ENCODE data around the gene IAH1.

Gene IAH1

GRCh38 chr2:9525266-9525665, 50.9 kb downstream of the IAH1 start:
- Histone ChIP-seq H3K27me3 (ENCODE audit: insufficient read depth, low read length, poor library complexity) (no peaks in the 10 kb centered on the region), H2AK5ac (ENCODE audit: low read length) (no peak overlapping the region), H3K27ac (ENCODE audit: low read depth, low read length) (no peak overlapping the region), H3K79me1 (ENCODE audit: low read length) (no peaks in the 10 kb centered on the region), H2BK120ac (ENCODE audit: low read depth, low read length) (no peak overlapping the region), H3K4me2 (ENCODE audit: low read length) (no peak overlapping the region), H4K8ac (ENCODE audit: low read depth, low read length) (no peak overlapping the region), H2BK5ac (ENCODE audit: low read length) (no peak overlapping the region), H2BK15ac (replicated peaks; ENCODE audit: low read depth) (no peak overlapping the region), H3K4ac (ENCODE audit: low read depth, low read length) (no peak overlapping the region), H3K56ac (ENCODE audit: low read length) (no peak overlapping the region), H3K4me3 (ENCODE audit: low read length) (no peak overlapping the region), H3K18ac (ENCODE audit: low read length) (no peak overlapping the region), H3K23ac (ENCODE audit: low read length) (no peak overlapping the region), H3K36me3 (ENCODE audit: control insufficient read depth, insufficient read depth, low read length) (peaks cover 2% of the 10 kb centered on the region), H3K79me2 (ENCODE audit: control insufficient read depth, insufficient read depth, low read length) (no peaks in the 10 kb centered on the region), H4K5ac (ENCODE audit: low read length) (no peak overlapping the region), H3K4me1 (ENCODE audit: control insufficient read depth, low read depth, low read length) (no peaks in the 10 kb centered on the region), H3K9ac (ENCODE audit: low read length) (no peak overlapping the region)
- no CpG with 5 or more reads among the region's 2 CpGs for WGBS (ENCODE audit: extremely low coverage, insufficient coverage, low lambda C conversion rate)
- DNase-seq, result no peak

DNA sequence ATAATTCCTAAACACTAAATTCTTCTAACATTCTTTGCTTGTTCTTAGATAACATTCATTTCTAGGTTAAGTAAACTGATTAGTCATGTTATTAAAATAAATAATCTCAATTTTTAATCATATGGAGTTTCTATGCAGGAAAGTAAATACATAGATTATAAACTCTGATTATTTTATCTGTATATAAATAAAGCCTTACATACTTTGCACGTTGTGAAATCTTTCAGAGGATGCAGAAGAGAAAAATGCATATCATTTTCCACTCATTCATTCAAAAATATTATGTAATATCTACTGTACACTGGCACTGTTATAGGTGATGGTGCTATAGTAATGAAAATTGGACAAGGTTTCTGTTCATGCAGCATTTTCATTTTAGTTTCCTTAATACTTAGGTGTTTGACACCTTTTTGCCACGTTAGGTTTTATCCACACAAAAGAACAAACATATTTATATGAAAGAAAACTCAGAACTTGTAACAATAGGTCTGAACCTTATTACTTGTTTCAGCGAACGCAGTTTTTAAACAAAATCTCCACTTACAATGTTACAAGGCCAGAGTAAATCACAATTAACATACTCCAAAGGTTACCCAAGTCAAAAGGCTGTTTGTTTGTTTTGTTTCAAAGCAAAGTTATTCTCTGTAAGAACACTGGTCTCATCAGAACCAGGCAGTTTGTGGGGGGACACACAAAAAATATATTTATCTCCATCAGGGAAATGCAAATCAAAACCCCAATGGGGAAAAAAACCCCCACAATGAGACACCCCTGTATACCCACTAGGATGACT, 53.8 kb downstream of the IAH1 start:
- no peak overlapping the region for H3K4me3 ChIP-seq (ENCODE audit: low read length)
- H3K23ac ChIP-seq (ENCODE audit: low read length), result no peak overlapping the region
- no peak overlapping the region for H3K18ac ChIP-seq (ENCODE audit: low read length)
- H3K79me2 ChIP-seq (ENCODE audit: control insufficient read depth, insufficient read depth, low read length), result no peaks in the 10 kb centered on the region
- H3K56ac ChIP-seq (ENCODE audit: low read length), result no peak overlapping the region
- no peaks in the 10 kb centered on the region for H3K79me1 ChIP-seq (ENCODE audit: low read length)
- H3K27me3 ChIP-seq (ENCODE audit: insufficient read depth, low read length, poor library complexity), result no peaks in the 10 kb centered on the region
- H3K4me1 ChIP-seq (ENCODE audit: control insufficient read depth, low read depth, low read length), result no peaks in the 10 kb centered on the region
- no peak overlapping the region for H3K27ac ChIP-seq (ENCODE audit: low read depth, low read length)
- H2AK5ac ChIP-seq (ENCODE audit: low read length), result no peak overlapping the region
- H2BK5ac ChIP-seq (ENCODE audit: low read length), result no peak overlapping the region
- no CpG with 5 or more reads among the region's 4 CpGs for WGBS (ENCODE audit: extremely low coverage, insufficient coverage, low lambda C conversion rate)
- no peak overlapping the region for H2BK120ac ChIP-seq (ENCODE audit: low read depth, low read length)
- no peak overlapping the region for H2BK15ac ChIP-seq (replicated peaks; ENCODE audit: low read depth)
- H3K4ac ChIP-seq (ENCODE audit: low read depth, low read length), result no peak overlapping the region
- H3K4me2 ChIP-seq (ENCODE audit: low read length), result no peak overlapping the region
- H4K5ac ChIP-seq (ENCODE audit: low read length), result no peak overlapping the region
- no peak overlapping the region for H4K8ac ChIP-seq (ENCODE audit: low read depth, low read length)
- no peaks in the 10 kb centered on the region for H3K36me3 ChIP-seq (ENCODE audit: control insufficient read depth, insufficient read depth, low read length)
- H3K9ac ChIP-seq (ENCODE audit: low read length), result no peak overlapping the region
- DNase-seq, result no peak

DNA sequence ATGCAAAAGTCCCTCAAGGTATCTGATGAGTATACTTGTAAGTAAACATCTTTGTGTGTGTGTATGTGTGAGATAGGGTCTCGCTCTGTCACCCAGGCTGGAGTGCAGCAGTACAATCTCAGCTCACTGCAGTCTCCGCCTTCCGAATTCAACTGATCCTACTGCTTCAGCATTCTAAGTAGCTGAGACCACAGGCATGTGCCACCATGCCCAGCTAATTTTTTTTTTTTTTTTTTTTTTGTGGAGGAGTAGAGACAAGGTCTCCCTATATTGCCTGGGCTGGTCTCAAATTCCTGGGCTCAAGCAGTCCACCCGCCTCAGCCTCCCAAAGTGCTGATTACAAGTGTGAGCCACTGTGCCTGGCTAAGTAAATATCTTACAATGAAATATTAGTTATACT, 58.1 kb downstream of the IAH1 start:
- DNase-seq, result no peak
- H3K23ac ChIP-seq (ENCODE audit: low read length), result no peak overlapping the region
- no CpG with 5 or more reads among the region's 4 CpGs for WGBS (ENCODE audit: extremely low coverage, insufficient coverage, low lambda C conversion rate)

DNA sequence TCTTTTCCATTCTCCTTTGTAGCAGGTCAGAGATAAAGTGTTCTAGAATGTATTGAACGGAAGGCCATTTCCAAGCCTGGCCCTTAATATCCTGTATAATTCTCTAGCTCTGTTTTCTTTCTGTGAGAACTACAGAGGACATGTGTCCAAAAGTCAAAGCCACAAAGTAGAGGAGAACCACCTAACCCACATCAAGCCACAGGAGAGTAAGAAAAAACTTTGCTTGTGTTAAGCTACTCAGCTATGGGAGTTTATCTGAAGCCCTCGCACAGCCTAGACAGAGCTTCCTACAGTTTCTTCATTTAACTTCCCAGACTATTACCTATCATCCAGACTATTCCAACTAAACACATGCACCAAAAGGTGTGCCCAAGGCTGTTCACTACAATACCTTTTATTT, 59.3 kb downstream of the IAH1 start:
- no CpG with 5 or more reads among the region's 2 CpGs for WGBS (ENCODE audit: extremely low coverage, insufficient coverage, low lambda C conversion rate)
- no peak overlapping the region for H4K5ac ChIP-seq (ENCODE audit: low read length)
- H3K23ac ChIP-seq (ENCODE audit: low read length), result no peak overlapping the region
- no peak overlapping the region for H3K4me2 ChIP-seq (ENCODE audit: low read length)
- no peak overlapping the region for H3K9ac ChIP-seq (ENCODE audit: low read length)
- H4K8ac ChIP-seq (ENCODE audit: low read depth, low read length), result no peak overlapping the region
- no peaks in the 10 kb centered on the region for H3K27me3 ChIP-seq (ENCODE audit: insufficient read depth, low read length, poor library complexity)
- H2BK15ac ChIP-seq (replicated peaks; ENCODE audit: low read depth), result no peak overlapping the region
- no peaks in the 10 kb centered on the region for H3K79me2 ChIP-seq (ENCODE audit: control insufficient read depth, insufficient read depth, low read length)
- no peak overlapping the region for H3K18ac ChIP-seq (ENCODE audit: low read length)
- H3K4ac ChIP-seq (ENCODE audit: low read depth, low read length), result no peak overlapping the region
- H3K36me3 ChIP-seq (ENCODE audit: control insufficient read depth, insufficient read depth, low read length), result no peaks in the 10 kb centered on the region
- no peak overlapping the region for H2BK5ac ChIP-seq (ENCODE audit: low read length)
- no peak overlapping the region for H2AK5ac ChIP-seq (ENCODE audit: low read length)
- DNase-seq, result no peak
- no peak overlapping the region for H3K27ac ChIP-seq (ENCODE audit: low read depth, low read length)
- no peak overlapping the region for H2BK120ac ChIP-seq (ENCODE audit: low read depth, low read length)
- no peak overlapping the region for H3K4me3 ChIP-seq (ENCODE audit: low read length)
- no peaks in the 10 kb centered on the region for H3K4me1 ChIP-seq (ENCODE audit: control insufficient read depth, low read depth, low read length)
- no peak overlapping the region for H3K56ac ChIP-seq (ENCODE audit: low read length)
- H3K79me1 ChIP-seq (ENCODE audit: low read length), result peaks cover 2% of the 10 kb centered on the region

More for the DNA sequence above, 58.1 kb downstream of the IAH1 start:
- no peak overlapping the region for H2BK5ac ChIP-seq (ENCODE audit: low read length)
- no peaks in the 10 kb centered on the region for H3K79me2 ChIP-seq (ENCODE audit: control insufficient read depth, insufficient read depth, low read length)
- H3K79me1 ChIP-seq (ENCODE audit: low read length), result peaks cover 2% of the 10 kb centered on the region
- no peaks in the 10 kb centered on the region for H3K36me3 ChIP-seq (ENCODE audit: control insufficient read depth, insufficient read depth, low read length)
- no peak overlapping the region for H3K27ac ChIP-seq (ENCODE audit: low read depth, low read length)
- H2AK5ac ChIP-seq (ENCODE audit: low read length), result no peak overlapping the region
- H3K27me3 ChIP-seq (ENCODE audit: insufficient read depth, low read length, poor library complexity), result no peaks in the 10 kb centered on the region
- H3K4me1 ChIP-seq (ENCODE audit: control insufficient read depth, low read depth, low read length), result no peaks in the 10 kb centered on the region
- no peak overlapping the region for H3K4me2 ChIP-seq (ENCODE audit: low read length)
- no peak overlapping the region for H3K4me3 ChIP-seq (ENCODE audit: low read length)
- H3K4ac ChIP-seq (ENCODE audit: low read depth, low read length), result no peak overlapping the region
- H2BK15ac ChIP-seq (replicated peaks; ENCODE audit: low read depth), result no peak overlapping the region
- H3K56ac ChIP-seq (ENCODE audit: low read length), result no peak overlapping the region
- H3K18ac ChIP-seq (ENCODE audit: low read length), result no peak overlapping the region
- H4K5ac ChIP-seq (ENCODE audit: low read length), result no peak overlapping the region
- H2BK120ac ChIP-seq (ENCODE audit: low read depth, low read length), result no peak overlapping the region
- no peak overlapping the region for H4K8ac ChIP-seq (ENCODE audit: low read depth, low read length)
- no peak overlapping the region for H3K9ac ChIP-seq (ENCODE audit: low read length)

GRCh38 chr2:9535177-9535576, 60.8 kb downstream of the IAH1 start:
- no peaks in the 10 kb centered on the region for H3K4me1 ChIP-seq (ENCODE audit: control insufficient read depth, low read depth, low read length)
- H3K79me2 ChIP-seq (ENCODE audit: control insufficient read depth, insufficient read depth, low read length), result no peaks in the 10 kb centered on the region
- no CpG with 5 or more reads among the region's 1 CpG for WGBS (ENCODE audit: extremely low coverage, insufficient coverage, low lambda C conversion rate)
- no peaks in the 10 kb centered on the region for H3K36me3 ChIP-seq (ENCODE audit: control insufficient read depth, insufficient read depth, low read length)
- H2AK5ac ChIP-seq (ENCODE audit: low read length), result no peak overlapping the region
- H3K79me1 ChIP-seq (ENCODE audit: low read length), result peaks cover 2% of the 10 kb centered on the region
- no peak overlapping the region for H3K4me3 ChIP-seq (ENCODE audit: low read length)
- H3K4me2 ChIP-seq (ENCODE audit: low read length), result no peak overlapping the region
- no peak for DNase-seq
- no peak overlapping the region for H2BK15ac ChIP-seq (replicated peaks; ENCODE audit: low read depth)
- no peak overlapping the region for H3K18ac ChIP-seq (ENCODE audit: low read length)
- H3K27me3 ChIP-seq (ENCODE audit: insufficient read depth, low read length, poor library complexity), result no peaks in the 10 kb centered on the region
- H4K5ac ChIP-seq (ENCODE audit: low read length), result no peak overlapping the region
- H4K8ac ChIP-seq (ENCODE audit: low read depth, low read length), result no peak overlapping the region
- no peak overlapping the region for H2BK120ac ChIP-seq (ENCODE audit: low read depth, low read length)
- no peak overlapping the region for H3K56ac ChIP-seq (ENCODE audit: low read length)
- H3K23ac ChIP-seq (ENCODE audit: low read length), result no peak overlapping the region
- no peak overlapping the region for H3K9ac ChIP-seq (ENCODE audit: low read length)
- H3K4ac ChIP-seq (ENCODE audit: low read depth, low read length), result no peak overlapping the region
- H2BK5ac ChIP-seq (ENCODE audit: low read length), result no peak overlapping the region
- H3K27ac ChIP-seq (ENCODE audit: low read depth, low read length), result no peak overlapping the region

GRCh38 chr2:9536504-9536903, 62.2 kb downstream of the IAH1 start:
- no peaks in the 10 kb centered on the region for H3K4me1 ChIP-seq (ENCODE audit: control insufficient read depth, low read depth, low read length)
- no peak for DNase-seq
- WGBS (ENCODE audit: extremely low coverage, insufficient coverage, low lambda C conversion rate), result no CpG with 5 or more reads among the region's 6 CpGs
- no peak overlapping the region for H2BK15ac ChIP-seq (replicated peaks; ENCODE audit: low read depth)
- no peak overlapping the region for H2BK5ac ChIP-seq (ENCODE audit: low read length)
- no peak overlapping the region for H3K4me2 ChIP-seq (ENCODE audit: low read length)
- no peak overlapping the region for H2AK5ac ChIP-seq (ENCODE audit: low read length)
- no peaks in the 10 kb centered on the region for H3K79me2 ChIP-seq (ENCODE audit: control insufficient read depth, insufficient read depth, low read length)
- H3K36me3 ChIP-seq (ENCODE audit: control insufficient read depth, insufficient read depth, low read length), result no peaks in the 10 kb centered on the region
- no peaks in the 10 kb centered on the region for H3K27me3 ChIP-seq (ENCODE audit: insufficient read depth, low read length, poor library complexity)
- H2BK120ac ChIP-seq (ENCODE audit: low read depth, low read length), result no peak overlapping the region
- H3K4me3 ChIP-seq (ENCODE audit: low read length), result no peak overlapping the region
- no peak overlapping the region for H3K56ac ChIP-seq (ENCODE audit: low read length)
- no peak overlapping the region for H3K23ac ChIP-seq (ENCODE audit: low read length)
- H3K79me1 ChIP-seq (ENCODE audit: low read length), result peaks cover 2% of the 10 kb centered on the region
- H4K8ac ChIP-seq (ENCODE audit: low read depth, low read length), result no peak overlapping the region
- H3K27ac ChIP-seq (ENCODE audit: low read depth, low read length), result no peak overlapping the region
- H3K9ac ChIP-seq (ENCODE audit: low read length), result no peak overlapping the region
- H3K4ac ChIP-seq (ENCODE audit: low read depth, low read length), result no peak overlapping the region
- H4K5ac ChIP-seq (ENCODE audit: low read length), result no peak overlapping the region
- no peak overlapping the region for H3K18ac ChIP-seq (ENCODE audit: low read length)

All from mesendoderm (in vitro differentiated cells).